Suprapubic skin (tissue), 4 donors: ENCODE data around the gene RNLS.

ENCODE experiments used
- CTCF ChIP-seq, 2 donors: fragments of 200-600 bp in 1 of 2; fragments of 450-650 bp in 1 of 2; sonication (generic) in 1 of 2; IDR thresholded peaks; one replicate each; pipeline ENCODE4 v1.5.1; 2016 to 2019; ENCODE audit warnings: antibody characterized with exemption in 2 of 2, mild to moderate bottlenecking in 1 of 2, moderate library complexity in 1 of 2
- POLR2A ChIP-seq, 2 donors: fragments of 450-650 bp; IDR thresholded peaks; one replicate each; pipeline ENCODE4 v1.6.1; 2017; ENCODE audit warnings: antibody characterized with exemption in 2 of 2, mild to moderate bottlenecking in 2 of 2, moderate library complexity in 2 of 2
- POLR2AphosphoS5 ChIP-seq, 3 donors: sonication (generic); formaldehyde crosslinking; IDR thresholded peaks; one replicate each; pipeline ENCODE4 v1.6.1; 2017; ENCODE audit warnings: antibody characterized with exemption in 3 of 3

- TF ChIP-seq POLR2A (IDR thresholded peaks at IDR 0.05) (no peak), CTCF (IDR thresholded peaks at IDR 0.05) (no peak), POLR2AphosphoS5 (IDR thresholded peaks at IDR 0.05) (no peak)
Measured at GRCh38 chr10:88608052-88608732, 25.1 kb upstream of the RNLS start.
